MG63 (cell line): ENCODE results near the gene GAB4. TPM values are rescaled to one million over a fixed set of nuclear protein-coding genes. Genes with fewer than 3 reads are reported as not detected.

Source experiments
- DNase-seq: peaks from one replicate; pipeline ENCODE4 v3.0.0-alpha.2; 2020
- H3K27me3 ChIP-seq: fragments of 250-450 bp; sonication (Bioruptor Pico); 2 replicates; pipeline ENCODE4 v1.5.1; 2020; ENCODE audit warnings: mild to moderate bottlenecking, moderate library complexity
- H3K36me3 ChIP-seq: fragments of 250-450 bp; sonication (Bioruptor Pico); 2 replicates; pipeline ENCODE4 v1.5.1; 2020; ENCODE audit warnings: mild to moderate bottlenecking, moderate library complexity
- H3K4me3 ChIP-seq: fragments of 250-450 bp; sonication (Bioruptor Pico); 2 replicates; pipeline ENCODE4 v1.5.1; 2020; ENCODE audit warnings: mild to moderate bottlenecking, moderate library complexity
- H3K9me3 ChIP-seq: fragments of 250-450 bp; sonication (Bioruptor Pico); 2 replicates; pipeline ENCODE4 v1.5.1; 2020; ENCODE audit warnings: mild to moderate bottlenecking, moderate library complexity
- total RNA-seq: library from RNA; depleted of rRNA; stranded (reverse); fragments of >200 nt; shearing (Covaris generic); gene quantifications from 2 replicates; pipeline ENCODE4 v1.2.3, GENCODE V29; 2014; ENCODE audit warnings: low replicate concordance

GAB4 gene
- total RNA-seq, 1 experiment from 2014 or later: not detected

- Histone ChIP-seq H3K9me3 (no peaks in the 10 kb centered on the region), H3K27me3 (no peaks in the 10 kb centered on the region), H3K4me3 (no peak overlapping the region), H3K36me3 (no peaks in the 10 kb centered on the region)
- no peak for DNase-seq
Measured at GRCh38 chr22:17013396-17014100, 5.5 kb upstream of the GAB4 start.

- Histone ChIP-seq H3K27me3 (no peaks in the 10 kb centered on the region), H3K4me3 (no peak overlapping the region), H3K9me3 (no peaks in the 10 kb centered on the region), H3K36me3 (no peaks in the 10 kb centered on the region)
- DNase-seq: no peak
Measured at GRCh38 chr22:17012267-17012666, 4.2 kb upstream of the GAB4 start.

GRCh38 chr22:17009640-17010291 is 1.7 kb upstream of the GAB4 start:
- DNase-seq: no peak
- Histone ChIP-seq H3K36me3 (no peaks in the 10 kb centered on the region), H3K9me3 (0 out of 2 replicates have a peak, but pooled peaks cover 2% of the 10 kb centered on the region), H3K27me3 (no peaks in the 10 kb centered on the region), H3K4me3 (no peak overlapping the region)

GRCh38 chr22:17007257-17007656 is 765 bp downstream of the GAB4 start:
- Histone ChIP-seq H3K9me3 (0 out of 2 replicates have a peak, but pooled peaks cover 2% of the 10 kb centered on the region), H3K27me3 (no peaks in the 10 kb centered on the region), H3K36me3 (no peaks in the 10 kb centered on the region), H3K4me3 (no peak overlapping the region)
- no peak for DNase-seq

- no peaks in the 10 kb centered on the region for H3K9me3 ChIP-seq
- H3K4me3 ChIP-seq: no peak overlapping the region
- DNase-seq: peak; percentile 67
- no peaks in the 10 kb centered on the region for H3K36me3 ChIP-seq
- no peaks in the 10 kb centered on the region for H3K27me3 ChIP-seq
Measured at GRCh38 chr22:16989915-16990314, 18.1 kb downstream of the GAB4 start.

- no peaks in the 10 kb centered on the region for H3K27me3 ChIP-seq
- no peaks in the 10 kb centered on the region for H3K36me3 ChIP-seq
- no peak for DNase-seq
- H3K4me3 ChIP-seq: no peak overlapping the region
- H3K9me3 ChIP-seq: peaks cover 10% of the 10 kb centered on the region
Measured at GRCh38 chr22:16988257-16988656, 19.8 kb downstream of the GAB4 start.

GRCh38 chr22:16987822-16988221 is 20.2 kb downstream of the GAB4 start:
- Histone ChIP-seq H3K27me3 (no peaks in the 10 kb centered on the region), H3K9me3 (peaks cover 13% of the 10 kb centered on the region), H3K36me3 (no peaks in the 10 kb centered on the region), H3K4me3 (no peak overlapping the region)
- no peak for DNase-seq

GRCh38 chr22:16975155-16975885 is 32.7 kb downstream of the GAB4 start:
- DNase-seq: no peak
- H3K9me3 ChIP-seq: no peaks in the 10 kb centered on the region; the same call in 1 of the 2 replicates
- no peaks in the 10 kb centered on the region for H3K27me3 ChIP-seq
- H3K36me3 ChIP-seq: no peaks in the 10 kb centered on the region
- H3K4me3 ChIP-seq: no peak overlapping the region

GRCh38 chr22:16974298-16975084 is 33.5 kb downstream of the GAB4 start:
- no peaks in the 10 kb centered on the region for H3K9me3 ChIP-seq
- H3K27me3 ChIP-seq: no peaks in the 10 kb centered on the region
- no peak for DNase-seq
- H3K4me3 ChIP-seq: no peak overlapping the region
- H3K36me3 ChIP-seq: no peaks in the 10 kb centered on the region

- no peaks in the 10 kb centered on the region for H3K27me3 ChIP-seq
Measured at GRCh38 chr22:16973591-16974297, 34.3 kb downstream of the GAB4 start.

GRCh38 chr22:16972311-16972710 is 35.7 kb downstream of the GAB4 start:
- Histone ChIP-seq H3K36me3 (no peaks in the 10 kb centered on the region), H3K4me3 (no peak overlapping the region), H3K27me3 (no peaks in the 10 kb centered on the region), H3K9me3 (no peaks in the 10 kb centered on the region)
- DNase-seq: no peak

More at GRCh38 chr22:16973591-16974297, 34.3 kb downstream of the GAB4 start:
- Histone ChIP-seq H3K36me3 (no peaks in the 10 kb centered on the region), H3K4me3 (no peak overlapping the region), H3K9me3 (no peaks in the 10 kb centered on the region)
- DNase-seq: no peak

GRCh38 chr22:16970446-16970845 is 37.6 kb downstream of the GAB4 start:
- no peaks in the 10 kb centered on the region for H3K27me3 ChIP-seq
- DNase-seq: peak; percentile 59
- H3K36me3 ChIP-seq: no peaks in the 10 kb centered on the region
- H3K4me3 ChIP-seq: no peak overlapping the region
- no peaks in the 10 kb centered on the region for H3K9me3 ChIP-seq

- Histone ChIP-seq H3K9me3 (no peaks in the 10 kb centered on the region), H3K4me3 (no peak overlapping the region), H3K36me3 (no peaks in the 10 kb centered on the region), H3K27me3 (no peaks in the 10 kb centered on the region)
- DNase-seq: no peak
Measured at GRCh38 chr22:16969508-16970327, 38.3 kb downstream of the GAB4 start.

- no peaks in the 10 kb centered on the region for H3K27me3 ChIP-seq
- no peak overlapping the region for H3K4me3 ChIP-seq
- H3K36me3 ChIP-seq: no peaks in the 10 kb centered on the region
- DNase-seq: no peak
- no peaks in the 10 kb centered on the region for H3K9me3 ChIP-seq
Measured at GRCh38 chr22:16968218-16968595, 39.8 kb downstream of the GAB4 start.

- DNase-seq: no peak
- H3K27me3 ChIP-seq: no peaks in the 10 kb centered on the region
- no peaks in the 10 kb centered on the region for H3K36me3 ChIP-seq
- H3K4me3 ChIP-seq: no peak overlapping the region
- H3K9me3 ChIP-seq: no peaks in the 10 kb centered on the region
Measured at GRCh38 chr22:16967453-16968217, 40.4 kb downstream of the GAB4 start.
